ENCODE measurements around the gene HAUS5.

Gene HAUS5

DNA sequence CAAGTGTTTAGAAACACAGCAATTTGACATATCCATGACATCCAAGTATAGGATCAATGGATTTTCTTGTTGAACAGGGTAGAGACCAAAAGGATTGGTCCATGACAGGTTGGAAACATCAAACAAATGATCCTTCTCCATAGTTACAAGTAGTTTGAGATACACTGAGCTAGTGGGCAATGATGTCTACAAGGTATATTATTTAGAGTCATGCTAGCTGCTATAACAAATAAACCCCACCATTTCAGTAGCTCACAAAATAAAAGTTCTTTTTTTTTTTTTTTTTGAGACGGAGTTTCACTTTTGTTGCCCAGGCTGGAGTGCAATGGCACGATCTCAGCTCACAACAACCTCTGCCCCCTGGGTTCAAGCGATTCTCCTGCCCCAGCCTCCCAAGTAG, 4.9 kb upstream of the HAUS5 start:
- no peak for DNase-seq (ENCODE audit: low read depth)

DNA sequence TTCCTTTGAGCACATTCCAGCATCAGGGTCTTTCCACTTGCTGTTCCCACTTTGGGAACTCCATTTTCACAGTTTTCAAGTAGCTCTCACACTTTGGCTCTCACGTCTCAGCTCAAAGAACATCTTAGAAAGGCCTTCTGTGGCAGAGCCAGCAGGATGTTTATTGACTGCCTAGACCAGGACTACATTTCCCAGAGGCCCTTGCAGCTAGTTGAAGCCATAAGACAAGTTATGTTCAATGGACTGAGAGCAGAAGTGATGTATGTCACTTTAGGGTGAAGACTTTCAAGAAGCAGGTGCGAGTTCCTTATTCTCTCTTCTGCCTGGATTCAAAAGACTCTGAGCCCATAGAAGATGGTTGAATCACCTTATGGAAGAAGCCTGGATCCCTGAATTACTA, 4.3 kb upstream of the HAUS5 start:
- no peak for DNase-seq (ENCODE audit: low read depth)

DNA sequence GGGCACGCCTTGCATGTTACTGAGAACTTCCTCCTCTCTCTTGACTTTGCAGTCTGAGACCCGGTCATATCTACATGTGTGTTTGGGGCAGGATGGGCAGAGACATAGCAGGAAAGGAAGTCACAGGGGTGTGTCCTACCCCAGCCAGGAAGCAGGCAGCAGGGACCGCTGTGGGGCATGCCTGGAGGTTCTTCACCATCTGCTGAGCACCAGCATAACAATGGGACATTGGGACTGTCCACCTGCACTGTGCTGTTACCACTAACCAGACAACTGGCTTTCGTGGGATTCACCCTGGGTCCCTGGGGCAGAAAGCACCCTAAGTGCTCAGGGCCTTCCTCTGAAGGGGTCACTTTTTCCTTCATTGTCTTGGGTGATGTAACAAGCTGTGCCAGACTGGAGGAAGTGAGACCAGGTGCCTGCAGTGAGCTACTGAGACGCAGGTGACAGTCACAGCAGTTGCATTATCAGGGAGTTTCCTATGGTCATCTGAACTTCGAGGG, 2.6 kb upstream of the HAUS5 start:
- no peak for DNase-seq (ENCODE audit: low read depth)

DNA sequence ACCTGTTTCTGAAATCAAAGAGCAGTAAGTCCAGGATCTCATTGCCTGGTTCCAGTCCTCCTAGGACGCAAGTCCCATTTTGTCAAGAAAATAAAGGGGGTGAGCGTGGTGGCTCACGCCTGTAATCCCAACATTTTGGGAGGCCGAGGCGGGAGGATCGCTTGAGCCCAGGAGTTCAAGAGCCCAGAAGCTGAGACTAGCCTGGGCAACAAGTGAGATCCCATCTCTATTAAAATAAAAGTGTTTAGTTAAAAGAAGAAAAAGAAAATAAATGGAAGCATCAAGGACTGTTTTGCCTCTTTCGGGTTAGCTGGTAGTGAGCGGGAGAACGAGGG, 344 bp upstream of the HAUS5 start:
- DNase-seq (ENCODE audit: low read depth) = no peak

- DNase-seq (ENCODE audit: low read depth) = no peak
These were observed 1.0 kb downstream of the HAUS5 start for GRCh38 chr19:35613574-35613973.

GRCh38 chr19:35615036-35615435, 2.5 kb downstream of the HAUS5 start:
- no peak for DNase-seq (ENCODE audit: low read depth)

GRCh38 chr19:35618857-35619256, 6.3 kb downstream of the HAUS5 start:
- DNase-seq (ENCODE audit: low read depth) = no peak

GRCh38 chr19:35619290-35619923, 6.9 kb downstream of the HAUS5 start:
- no peak for DNase-seq (ENCODE audit: low read depth)

- DNase-seq (ENCODE audit: low read depth) = no peak
These were observed 7.5 kb downstream of the HAUS5 start for GRCh38 chr19:35620001-35620400.

DNA sequence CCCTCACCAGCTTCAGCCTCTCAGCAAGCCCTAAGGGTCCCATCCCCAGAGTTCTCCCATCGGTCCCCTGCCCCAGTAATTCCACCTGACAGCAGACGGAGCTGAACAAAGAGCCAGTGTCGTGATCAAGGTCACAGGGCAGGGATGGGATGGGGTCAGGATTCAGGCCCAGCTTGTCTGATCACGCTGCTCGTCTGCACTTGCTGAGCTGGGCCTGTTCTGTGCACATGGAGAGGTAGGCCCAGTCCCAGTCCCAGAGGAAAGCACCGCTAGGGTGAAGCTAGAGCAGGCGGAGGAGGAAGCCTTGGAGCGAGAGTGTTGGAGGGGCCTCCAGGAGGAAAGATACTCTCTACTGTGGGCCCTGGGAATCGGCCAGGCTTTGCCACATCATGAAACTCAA, 9.2 kb downstream of the HAUS5 start:
- DNase-seq (ENCODE audit: low read depth) = no peak

DNA sequence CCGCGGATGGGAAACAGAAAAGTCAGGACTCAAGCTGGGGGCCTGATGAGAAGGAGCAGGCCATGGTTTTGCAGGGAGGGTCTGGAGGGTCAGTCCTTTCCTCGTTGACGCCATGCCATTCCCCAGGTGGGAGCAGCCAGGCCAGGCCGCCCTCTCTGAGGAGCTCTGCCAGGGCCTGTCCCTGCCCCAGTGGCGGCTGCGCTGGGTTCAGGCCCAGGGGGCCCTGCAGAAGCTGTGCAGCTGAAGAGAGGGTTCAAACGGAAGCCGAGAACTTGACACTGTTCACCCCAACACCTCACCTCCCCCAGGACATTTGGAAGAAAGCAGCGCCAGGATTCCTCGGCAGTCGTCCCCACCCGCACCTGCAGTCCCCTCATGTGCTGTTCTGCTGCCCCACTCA, 10.2 kb downstream of the HAUS5 start:
- no peak for DNase-seq (ENCODE audit: low read depth)

DNA sequence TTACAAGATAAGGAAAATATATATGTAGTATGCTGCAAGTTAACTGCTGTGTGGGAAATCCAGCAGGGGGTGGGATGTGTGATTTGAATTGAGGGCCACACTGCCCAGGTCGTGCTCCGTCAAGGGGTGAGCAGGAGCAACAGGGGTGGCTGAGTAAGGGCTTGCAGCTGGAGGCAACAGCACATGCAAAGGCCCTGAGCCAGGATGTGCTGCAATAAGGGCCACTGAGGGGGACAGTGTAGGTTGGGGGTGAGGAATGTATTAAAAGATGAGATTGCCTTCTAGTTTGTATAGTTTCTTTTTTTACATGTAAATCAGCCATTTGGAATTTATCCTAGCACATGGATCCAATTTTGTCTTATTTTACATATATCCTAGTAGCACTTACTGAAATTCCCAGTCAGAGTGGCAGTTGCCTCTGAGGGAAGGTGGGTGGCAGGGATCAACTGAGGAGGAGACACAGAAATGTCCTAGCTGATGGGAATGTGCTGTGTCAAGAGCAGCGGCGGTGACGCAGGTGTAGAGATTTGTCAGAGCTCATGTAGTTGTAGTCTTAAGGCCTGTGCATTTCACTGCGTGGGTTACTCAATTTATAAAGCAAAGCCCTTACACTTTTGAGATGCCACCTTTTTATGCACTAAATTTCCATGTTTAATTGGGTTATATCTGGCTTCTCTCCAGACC, 10.9 kb downstream of the HAUS5 start:
- no peak for DNase-seq (ENCODE audit: low read depth)

DNA sequence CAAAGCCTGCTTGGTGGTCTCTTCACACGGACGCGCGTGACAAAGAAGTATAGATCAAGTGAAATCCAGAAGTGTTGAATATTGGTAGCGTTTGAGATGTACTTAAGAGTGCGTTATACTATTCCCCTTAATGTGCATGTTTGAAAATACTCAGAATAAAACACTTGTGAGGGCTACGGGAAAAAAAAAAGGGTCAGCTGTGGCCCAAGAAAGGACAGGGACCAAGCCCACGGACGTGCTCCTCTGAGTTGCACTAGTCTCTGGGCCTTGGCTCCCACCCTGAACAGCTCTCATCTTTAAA, 15.7 kb downstream of the HAUS5 start:
- DNase-seq (ENCODE audit: low read depth) = no peak

- peak; percentile 98 for DNase-seq (ENCODE audit: low read depth)
These were observed 16.2 kb downstream of the HAUS5 start, which contains the start of gene RBM42 for GRCh38 chr19:35628565-35629331. Gene RBM42, plus strand, starts transcription at chr19:35629036. Its CDS starts 118 bp downstream, at chr19:35629154.

- no peak for DNase-seq (ENCODE audit: low read depth)
These were observed 16.7 kb downstream of the HAUS5 start for GRCh38 chr19:35629332-35629633.

DNA sequence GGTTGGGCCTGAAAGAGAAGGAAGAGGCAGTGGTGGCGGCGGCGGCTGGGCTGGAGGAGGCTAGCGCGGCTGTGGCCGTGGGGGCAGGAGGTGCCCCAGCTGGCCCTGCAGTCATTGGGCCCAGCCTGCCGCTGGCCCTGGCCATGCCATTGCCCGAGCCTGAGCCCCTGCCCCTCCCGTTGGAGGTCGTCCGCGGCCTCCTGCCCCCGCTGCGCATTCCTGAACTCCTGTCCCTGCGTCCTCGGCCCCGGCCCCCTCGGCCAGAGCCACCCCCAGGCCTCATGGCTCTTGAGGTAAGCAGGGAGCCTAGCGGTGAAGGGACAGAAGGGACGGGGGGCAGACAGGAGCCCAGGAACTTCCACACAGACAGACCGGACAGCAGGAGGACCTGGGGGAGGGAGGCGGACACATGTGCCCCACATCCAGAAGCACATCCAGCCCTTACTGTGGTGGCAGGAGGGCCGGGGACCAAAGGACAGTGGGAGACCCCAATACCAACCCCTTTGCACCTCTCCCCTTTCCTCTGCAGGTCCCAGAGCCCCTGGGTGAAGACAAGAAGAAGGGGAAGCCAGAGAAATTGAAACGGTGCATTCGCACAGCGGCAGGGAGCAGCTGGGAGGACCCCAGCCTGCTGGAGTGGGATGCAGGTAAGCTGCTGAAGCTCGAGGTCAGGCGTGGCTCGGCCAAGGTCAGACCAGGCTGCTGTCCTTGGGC, 21.3 kb downstream of the HAUS5 start:
- no peak for DNase-seq (ENCODE audit: low read depth)

DNA sequence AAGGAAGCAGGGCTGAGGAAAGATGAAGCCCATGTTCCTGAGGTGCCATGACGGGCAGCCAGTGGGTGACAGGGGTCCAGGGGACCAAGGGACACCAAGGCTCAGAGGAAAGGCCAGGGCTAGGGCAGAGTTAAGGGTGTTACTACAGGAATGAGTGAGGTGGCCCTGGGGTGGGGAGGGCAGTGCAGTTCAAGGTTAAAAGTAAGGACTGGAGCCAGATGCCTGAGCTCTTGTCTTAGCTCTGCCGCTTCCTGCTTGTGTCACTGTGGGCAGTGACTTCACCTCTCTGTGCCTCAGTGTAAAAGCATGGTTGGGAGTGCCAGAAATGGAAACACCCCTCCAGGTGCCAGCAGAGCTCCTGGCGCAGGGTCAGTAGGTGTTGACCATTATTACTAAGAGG, 24.1 kb downstream of the HAUS5 start:
- DNase-seq (ENCODE audit: low read depth) = no peak

DNA sequence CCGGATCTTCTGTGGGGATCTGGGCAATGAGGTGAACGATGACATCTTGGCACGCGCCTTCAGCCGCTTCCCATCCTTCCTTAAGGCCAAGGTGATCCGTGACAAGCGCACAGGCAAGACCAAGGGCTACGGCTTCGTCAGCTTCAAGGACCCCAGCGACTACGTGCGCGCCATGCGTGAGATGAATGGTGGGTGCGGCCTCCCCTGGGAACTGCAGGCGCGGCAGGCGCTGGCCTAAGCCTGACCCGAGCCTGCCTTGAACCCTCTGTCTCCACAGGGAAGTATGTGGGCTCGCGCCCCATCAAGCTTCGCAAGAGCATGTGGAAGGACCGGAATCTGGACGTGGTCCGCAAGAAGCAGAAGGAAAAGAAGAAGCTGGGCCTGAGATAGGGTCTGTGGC, 24.6 kb downstream of the HAUS5 start:
- no peak for DNase-seq (ENCODE audit: low read depth)

DNA sequence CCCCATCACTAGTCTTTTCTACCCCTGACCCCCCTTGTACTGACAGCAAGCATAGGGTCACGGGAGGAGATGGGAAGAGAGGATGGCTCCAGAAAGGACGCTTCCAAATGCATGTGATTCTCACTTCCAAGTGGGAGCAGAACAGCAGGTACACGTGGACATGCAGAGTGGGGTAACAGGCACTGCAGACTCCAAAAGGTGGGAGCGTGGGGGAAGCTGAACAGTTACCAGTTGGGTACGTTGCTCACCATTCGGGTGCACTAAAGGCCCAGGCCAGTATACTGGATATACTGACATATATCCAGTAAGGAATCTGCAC, 26.7 kb downstream of the HAUS5 start:
- no peak for DNase-seq (ENCODE audit: low read depth)

GRCh38 chr19:35639863-35640262, 27.3 kb downstream of the HAUS5 start:
- DNase-seq (ENCODE audit: low read depth) = no peak

DNA sequence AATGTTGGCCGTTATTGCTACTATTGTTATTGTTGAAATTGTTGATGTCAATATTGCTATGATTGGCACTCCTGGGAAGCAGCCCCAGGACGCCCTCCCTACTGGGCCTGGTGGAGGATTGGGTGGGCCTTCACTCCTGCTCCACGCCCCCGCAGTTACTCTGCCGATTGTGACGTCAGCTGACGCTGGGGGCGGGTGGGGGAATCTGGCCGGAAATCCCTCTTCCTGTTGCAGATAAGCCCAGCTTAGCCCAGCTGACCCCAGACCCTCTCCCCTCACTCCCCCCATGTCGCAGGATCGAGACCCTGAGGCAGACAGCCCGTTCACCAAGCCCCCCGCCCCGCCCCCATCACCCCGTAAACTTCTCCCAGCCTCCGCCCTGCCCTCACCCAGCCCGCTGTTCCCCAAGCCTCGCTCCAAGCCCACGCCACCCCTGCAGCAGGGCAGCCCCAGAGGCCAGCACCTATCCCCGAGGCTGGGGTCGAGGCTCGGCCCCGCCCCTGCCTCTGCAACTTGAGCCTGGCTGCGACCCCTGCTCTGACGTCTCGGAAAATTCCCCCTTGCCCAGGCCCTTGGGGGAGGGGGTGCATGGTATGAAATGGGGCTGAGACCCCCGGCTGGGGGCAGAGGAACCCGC, 29.1 kb downstream of the HAUS5 start, which contains the start of gene ETV2:
Gene ETV2 (plus strand): TSS at position 231 of the 637 bp plus-strand sequence. CDS start 716 bp downstream, outside the sequence.
- DNase-seq (ENCODE audit: low read depth) = no peak

DNA sequence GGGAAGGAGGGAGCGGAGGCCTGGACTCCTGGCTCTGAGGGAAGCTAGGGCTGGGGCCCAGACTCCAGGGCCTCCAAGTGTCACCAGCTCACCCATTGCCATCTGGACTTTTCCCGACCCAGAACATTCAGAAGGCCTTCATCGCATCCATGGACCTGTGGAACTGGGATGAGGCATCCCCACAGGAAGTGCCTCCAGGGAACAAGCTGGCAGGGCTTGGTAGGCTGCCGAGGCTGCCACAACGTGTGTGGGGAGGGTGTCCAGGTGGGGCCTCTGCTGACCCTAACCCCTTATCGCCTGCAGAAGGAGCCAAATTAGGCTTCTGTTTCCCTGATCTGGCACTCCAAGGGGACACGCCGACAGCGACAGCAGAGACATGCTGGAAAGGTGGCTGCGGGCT, 29.8 kb downstream of the HAUS5 start:
- no peak for DNase-seq (ENCODE audit: low read depth)
